KOPT-K1 (cell line): Measurements from ENCODE around the gene FOXP2.
"Not testable (repeated sequence)": the region's sequence is repeated elsewhere in the genome, so short reads cannot be mapped to it uniquely, and the experiment has no call there.

Source experiments
- H3K27ac ChIP-seq: fragments of 200-600 bp; sonication (generic); 2 replicates; pipeline ENCODE4 v1.5.1; 2016; ENCODE audit warnings: antibody characterized with exemption, mild to moderate bottlenecking, low read depth, low read length; ENCODE audit not compliant: poor library complexity, severe bottlenecking
- H3K36me3 ChIP-seq: fragments of 200-600 bp; sonication (generic); 2 replicates; pipeline ENCODE4 v1.5.1; 2017; ENCODE audit warnings: antibody characterized with exemption, mild to moderate bottlenecking, low read length, moderate library complexity; ENCODE audit not compliant: insufficient read depth
- H3K9me3 ChIP-seq: fragments of 200-600 bp; sonication (generic); 2 replicates; pipeline ENCODE4 v1.5.1; 2017; ENCODE audit warnings: antibody characterized with exemption, low read length, mild to moderate bottlenecking; ENCODE audit not compliant: insufficient read depth, poor library complexity, severe bottlenecking

Gene FOXP2

GRCh38 chr7:114508086-114508485 is 93.5 kb downstream of the FOXP2 start:
- no peaks in the 10 kb centered on the region for H3K9me3 ChIP-seq
- H3K27ac ChIP-seq: no peak overlapping the region
- H3K36me3 ChIP-seq: no peaks in the 10 kb centered on the region

GRCh38 chr7:114510824-114511223 is 96.2 kb downstream of the FOXP2 start:
- H3K27ac ChIP-seq, H3K9me3 ChIP-seq, H3K36me3 ChIP-seq: not testable (repeated sequence)

- no peaks in the 10 kb centered on the region for H3K9me3 ChIP-seq
- no peaks in the 10 kb centered on the region for H3K36me3 ChIP-seq
- no peak overlapping the region for H3K27ac ChIP-seq
Observed at GRCh38 chr7:114519240-114519639, 104.6 kb downstream of the FOXP2 start.

- Histone ChIP-seq H3K36me3 (no peaks in the 10 kb centered on the region), H3K9me3 (no peaks in the 10 kb centered on the region), H3K27ac (no peak overlapping the region)
Observed at GRCh38 chr7:114522081-114522480, 107.5 kb downstream of the FOXP2 start.

- H3K36me3 ChIP-seq: no peaks in the 10 kb centered on the region
- H3K9me3 ChIP-seq: no peaks in the 10 kb centered on the region
- H3K27ac ChIP-seq: no peak overlapping the region
Observed at GRCh38 chr7:114527589-114527988, 113.0 kb downstream of the FOXP2 start.

GRCh38 chr7:114530057-114530611 is 115.5 kb downstream of the FOXP2 start:
- Histone ChIP-seq H3K9me3 (no peaks in the 10 kb centered on the region), H3K36me3 (no peaks in the 10 kb centered on the region), H3K27ac (no peak overlapping the region)

GRCh38 chr7:114531326-114531725 is 116.7 kb downstream of the FOXP2 start:
- Histone ChIP-seq H3K27ac (no peak overlapping the region), H3K9me3 (no peaks in the 10 kb centered on the region), H3K36me3 (no peaks in the 10 kb centered on the region)

- no peaks in the 10 kb centered on the region for H3K9me3 ChIP-seq
- H3K36me3 ChIP-seq: no peaks in the 10 kb centered on the region
- H3K27ac ChIP-seq: no peak overlapping the region
Observed at GRCh38 chr7:114533131-114533530, 118.5 kb downstream of the FOXP2 start.

- H3K9me3 ChIP-seq: no peaks in the 10 kb centered on the region
- no peak overlapping the region for H3K27ac ChIP-seq
- H3K36me3 ChIP-seq: no peaks in the 10 kb centered on the region
Observed at GRCh38 chr7:114534953-114535352, 120.3 kb downstream of the FOXP2 start.

GRCh38 chr7:114539575-114539974 is 125.0 kb downstream of the FOXP2 start:
- Histone ChIP-seq H3K36me3 (no peaks in the 10 kb centered on the region), H3K27ac (no peak overlapping the region), H3K9me3 (no peaks in the 10 kb centered on the region)

GRCh38 chr7:114540291-114540690 is 125.7 kb downstream of the FOXP2 start:
- no peaks in the 10 kb centered on the region for H3K9me3 ChIP-seq
- no peak overlapping the region for H3K27ac ChIP-seq
- H3K36me3 ChIP-seq: no peaks in the 10 kb centered on the region

- H3K27ac ChIP-seq, H3K9me3 ChIP-seq, H3K36me3 ChIP-seq: not testable (repeated sequence)
Observed at GRCh38 chr7:114547346-114547745, 132.7 kb downstream of the FOXP2 start.

GRCh38 chr7:114548081-114548980 is 133.7 kb downstream of the FOXP2 start:
- no peak overlapping the region for H3K27ac ChIP-seq
- no peaks in the 10 kb centered on the region for H3K9me3 ChIP-seq
- H3K36me3 ChIP-seq: no peaks in the 10 kb centered on the region

GRCh38 chr7:114554781-114555537 is 140.3 kb downstream of the FOXP2 start:
- no peak overlapping the region for H3K27ac ChIP-seq
- no peaks in the 10 kb centered on the region for H3K9me3 ChIP-seq
- H3K36me3 ChIP-seq: no peaks in the 10 kb centered on the region

GRCh38 chr7:114567416-114567815 is 152.8 kb downstream of the FOXP2 start:
- Histone ChIP-seq H3K27ac (no peak overlapping the region), H3K9me3 (no peaks in the 10 kb centered on the region), H3K36me3 (no peaks in the 10 kb centered on the region)
